HEK293 (cell line): ENCODE results near the gene ERG.

Experiments used
- MEIS1 ChIP-seq: sonication (generic); formaldehyde crosslinking; IDR thresholded peaks from 2 replicates; pipeline ENCODE4 v1.8.1; 2022; ENCODE audit warnings: missing genetic modification reagents, mild to moderate bottlenecking, borderline replicate concordance
- YY1 ChIP-seq: fragments of 450-650 bp; formaldehyde crosslinking; IDR thresholded peaks from 2 replicates; pipeline ENCODE4 v1.5.1; 2018; ENCODE audit warnings: missing biosample characterization, missing genetic modification characterization
- ZFP41 ChIP-seq: fragments of 450-650 bp; formaldehyde crosslinking; IDR thresholded peaks from 2 replicates; pipeline ENCODE4 v1.5.1; 2016; ENCODE audit warnings: missing biosample characterization, missing genetic modification characterization, borderline replicate concordance
- ZNF335 ChIP-seq: fragments of 450-650 bp; formaldehyde crosslinking; conservative IDR thresholded peaks from 2 replicates; pipeline ENCODE4 v1.5.1; 2016; ENCODE audit warnings: missing biosample characterization, missing genetic modification characterization
- TF ChIP-seq, protein P1 (sequence below): fragments of 450-650 bp; formaldehyde crosslinking; IDR thresholded peaks from 2 replicates; pipeline ENCODE4 v1.5.1; 2016; ENCODE audit warnings: missing biosample characterization, missing genetic modification characterization

DNA sequence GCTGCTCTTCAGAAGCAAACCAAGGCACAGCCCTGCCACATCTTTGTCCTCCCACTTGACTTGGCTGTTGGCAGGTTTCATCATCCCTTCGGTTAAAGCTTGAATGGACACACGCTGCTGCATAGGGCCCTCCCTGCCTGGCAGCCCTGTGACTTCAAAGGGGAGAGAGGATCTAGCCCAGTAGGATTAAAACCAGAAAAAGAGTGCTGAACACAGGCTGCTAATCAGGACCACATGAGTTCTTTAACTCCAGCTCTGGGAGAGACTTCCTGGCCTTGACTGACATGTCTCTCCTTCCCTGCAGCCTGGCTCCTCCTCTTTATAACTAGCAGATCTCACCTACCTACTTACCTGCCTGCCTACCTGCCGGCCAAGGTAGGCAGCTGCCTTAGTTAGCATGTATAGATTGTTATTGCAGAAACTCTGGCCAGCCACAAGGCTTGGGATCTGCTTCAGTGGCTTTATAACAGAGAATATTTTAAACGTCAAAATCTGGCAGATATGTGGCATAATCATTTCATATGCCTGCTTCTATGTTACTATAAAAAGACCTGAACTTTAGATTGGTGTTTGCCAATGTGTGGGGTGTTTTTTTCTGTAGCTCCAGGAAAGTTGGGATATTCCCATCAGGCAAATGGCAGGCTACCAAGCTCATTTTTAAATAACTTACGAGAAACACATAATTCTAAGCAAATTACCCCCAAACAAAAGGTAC is 49.4 kb downstream of the ERG start:
- no peak for TF ChIP-seq MEIS1 (CRISPR knock-in tag)
- no peak for TF ChIP-seq ZNF335 (tag by site-specific recombination)
- TF ChIP-seq YY1, result no peak
- TF ChIP-seq, protein P1, sequence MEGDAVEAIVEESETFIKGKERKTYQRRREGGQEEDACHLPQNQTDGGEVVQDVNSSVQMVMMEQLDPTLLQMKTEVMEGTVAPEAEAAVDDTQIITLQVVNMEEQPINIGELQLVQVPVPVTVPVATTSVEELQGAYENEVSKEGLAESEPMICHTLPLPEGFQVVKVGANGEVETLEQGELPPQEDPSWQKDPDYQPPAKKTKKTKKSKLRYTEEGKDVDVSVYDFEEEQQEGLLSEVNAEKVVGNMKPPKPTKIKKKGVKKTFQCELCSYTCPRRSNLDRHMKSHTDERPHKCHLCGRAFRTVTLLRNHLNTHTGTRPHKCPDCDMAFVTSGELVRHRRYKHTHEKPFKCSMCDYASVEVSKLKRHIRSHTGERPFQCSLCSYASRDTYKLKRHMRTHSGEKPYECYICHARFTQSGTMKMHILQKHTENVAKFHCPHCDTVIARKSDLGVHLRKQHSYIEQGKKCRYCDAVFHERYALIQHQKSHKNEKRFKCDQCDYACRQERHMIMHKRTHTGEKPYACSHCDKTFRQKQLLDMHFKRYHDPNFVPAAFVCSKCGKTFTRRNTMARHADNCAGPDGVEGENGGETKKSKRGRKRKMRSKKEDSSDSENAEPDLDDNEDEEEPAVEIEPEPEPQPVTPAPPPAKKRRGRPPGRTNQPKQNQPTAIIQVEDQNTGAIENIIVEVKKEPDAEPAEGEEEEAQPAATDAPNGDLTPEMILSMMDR (tag by site-specific recombination), result no peak
- TF ChIP-seq ZFP41, result no peak
